HG03175 (cell line): ENCODE measurements around the gene STX8.
"Not testable (repeated sequence)": the region's sequence is repeated elsewhere in the genome, so short reads cannot be mapped to it uniquely, and the experiment has no call there.

Experiments
- ATAC-seq: cut with Tn5 transposase; IDR thresholded peaks from one replicate; pipeline ENCODE4 v1.9.1; 2021; ENCODE audit warnings: mild to moderate bottlenecking, moderate library complexity; ENCODE audit not compliant: unreplicated experiment

Gene STX8

GRCh38 chr17:9575381-9576101, at the start of gene STX8:
TSS of gene STX8 (minus strand) at chr17:9575820. CDS start at chr17:9575808, 12 bp downstream.
- peak; percentile 66 for ATAC-seq

- no peak for ATAC-seq
These were observed 47.3 kb upstream of the STX8 start for GRCh38 chr17:9622961-9623360.

- no peak for ATAC-seq
These were observed 39.9 kb upstream of the STX8 start for GRCh38 chr17:9615486-9615885.

- no peak for ATAC-seq
These were observed 36.4 kb upstream of the STX8 start for GRCh38 chr17:9612006-9612405.

GRCh38 chr17:9611557-9611956, 35.9 kb upstream of the STX8 start:
- no peak for ATAC-seq

- not testable (repeated sequence) for ATAC-seq
These were observed 31.4 kb upstream of the STX8 start for GRCh38 chr17:9607058-9607457.

GRCh38 chr17:9606453-9606852, 30.8 kb upstream of the STX8 start:
- ATAC-seq, result no peak

GRCh38 chr17:9604583-9604982, 29.0 kb upstream of the STX8 start:
- ATAC-seq, result not testable (repeated sequence)

- ATAC-seq, result no peak
These were observed 23.0 kb upstream of the STX8 start for GRCh38 chr17:9598661-9599060.

GRCh38 chr17:9597638-9598037, 22.0 kb upstream of the STX8 start:
- not testable (repeated sequence) for ATAC-seq

- no peak for ATAC-seq
These were observed 18.4 kb upstream of the STX8 start for GRCh38 chr17:9594065-9594464.

GRCh38 chr17:9587969-9588656, 12.5 kb upstream of the STX8 start:
- no peak for ATAC-seq

GRCh38 chr17:9577373-9577709, 1.7 kb upstream of the STX8 start:
- ATAC-seq, result no peak

- ATAC-seq, result peak; percentile 60
These were observed 1.1 kb upstream of the STX8 start, which contains the start of gene CFAP52 for GRCh38 chr17:9576521-9577372. TSS of gene CFAP52 (plus strand) at chr17:9576642. CDS start at chr17:9576696, 54 bp downstream.

GRCh38 chr17:9571201-9571600, 4.4 kb downstream of the STX8 start:
- ATAC-seq, result no peak

GRCh38 chr17:9568957-9569588, 6.5 kb downstream of the STX8 start:
- no peak for ATAC-seq

- ATAC-seq, result no peak
These were observed 7.6 kb downstream of the STX8 start for GRCh38 chr17:9568004-9568403.

- not testable (repeated sequence) for ATAC-seq
These were observed 8.9 kb downstream of the STX8 start for GRCh38 chr17:9566739-9567138.

GRCh38 chr17:9566067-9566466, 9.6 kb downstream of the STX8 start:
- no peak for ATAC-seq

- no peak for ATAC-seq
These were observed 11.5 kb downstream of the STX8 start for GRCh38 chr17:9564104-9564503.

GRCh38 chr17:9557857-9558256, 17.8 kb downstream of the STX8 start:
- ATAC-seq, result no peak
